Tibial nerve (tissue), 4 donors: ENCODE results near the gene ITGAL. TPM values are rescaled to one million over a fixed set of nuclear protein-coding genes. Genes with fewer than 3 reads are reported as not detected.
"Not testable (repeated sequence)": the region's sequence is repeated elsewhere in the genome, so short reads cannot be mapped to it uniquely, and the experiment has no call there.

Experiments used
- DNase-seq, 2 donors: peaks; one replicate each; pipeline ENCODE4 v3.0.0-alpha.2; 2019; ENCODE audit warnings: low spot score in 2 of 2
- H3K27ac ChIP-seq, 4 donors: fragments of 200-600 bp; sonication (generic) in 3 of 4; one replicate each; pipeline ENCODE4 v1.5.1; 2017 to 2019; ENCODE audit warnings: mild to moderate bottlenecking in 1 of 4
- H3K27me3 ChIP-seq, 2 donors: fragments of 200-600 bp; sonication (generic) in 1 of 2; one replicate each; pipeline versions ENCODE4 v1.5.1 to v1.6.0; 2017 to 2019
- H3K36me3 ChIP-seq, 3 donors: fragments of 200-600 bp; sonication (generic); one replicate each; pipeline ENCODE4 v1.5.1; 2018 to 2019
- H3K4me1 ChIP-seq, 4 donors: fragments of 200-600 bp; sonication (generic) in 3 of 4; one replicate each; pipeline ENCODE4 v1.5.1; 2017 to 2019
- H3K4me3 ChIP-seq, 4 donors: fragments of 200-600 bp; sonication (generic) in 3 of 4; one replicate each; pipeline ENCODE4 v1.5.1; 2017 to 2019; ENCODE audit warnings: mild to moderate bottlenecking in 1 of 4, moderate library complexity in 1 of 4
- H3K9me3 ChIP-seq, 4 donors: fragments of 200-600 bp; sonication (generic) in 3 of 4; one replicate each; pipeline ENCODE4 v1.5.1; 2017 to 2019
- CTCF ChIP-seq, 5 experiments: fragments of 200-600 bp in 3 of 5; fragments of 450-650 bp in 2 of 5; sonication (generic) in 3 of 5; IDR thresholded peaks; one replicate each; pipeline ENCODE4 v1.5.1; 2016 to 2019; ENCODE audit warnings: antibody characterized with exemption in 5 of 5, mild to moderate bottlenecking in 3 of 5, moderate library complexity in 2 of 5
- EP300 ChIP-seq, 2 donors: sonication (generic); formaldehyde crosslinking; IDR thresholded peaks; one replicate each; pipeline ENCODE4 v1.6.1; 2017; ENCODE audit warnings: antibody characterized with exemption in 2 of 2, mild to moderate bottlenecking in 1 of 2
- POLR2A ChIP-seq, 2 donors: fragments of 450-650 bp; IDR thresholded peaks; one replicate each; pipeline ENCODE4 v1.6.1; 2017; ENCODE audit warnings: antibody characterized with exemption in 2 of 2, mild to moderate bottlenecking in 2 of 2, moderate library complexity in 2 of 2
- WGBS, 2 donors: methylation state at CpG; one replicate each; pipeline ENCODE4 v1.1.5; 2018; 5-methylcytosine and 5-hydroxymethylcytosine counted together
- total RNA-seq, 4 donors: library from RNA; depleted of rRNA; stranded (reverse); fragments of >200 nt; gene quantifications; one replicate each; pipeline ENCODE4 v1.1.0, GENCODE V29; 2016

ITGAL gene
- total RNA-seq, 4 donors from 2014 or later = 2.4 to 8.8 (median 2.9) TPM

DNA sequence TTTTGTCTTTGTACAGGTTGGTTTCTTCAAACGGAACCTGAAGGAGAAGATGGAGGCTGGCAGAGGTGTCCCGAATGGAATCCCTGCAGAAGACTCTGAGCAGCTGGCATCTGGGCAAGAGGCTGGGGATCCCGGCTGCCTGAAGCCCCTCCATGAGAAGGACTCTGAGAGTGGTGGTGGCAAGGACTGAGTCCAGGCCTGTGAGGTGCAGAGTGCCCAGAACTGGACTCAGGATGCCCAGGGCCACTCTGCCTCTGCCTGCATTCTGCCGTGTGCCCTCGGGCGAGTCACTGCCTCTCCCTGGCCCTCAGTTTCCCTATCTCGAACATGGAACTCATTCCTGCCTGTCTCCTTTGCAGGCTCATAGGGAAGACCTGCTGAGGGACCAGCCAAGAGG is 48.9 kb downstream of the ITGAL start:
- 92 to 93% methylated on average over 7 of the region's 7 CpGs for WGBS, 2 donors
- peaks cover 0 to 14% (median 0%) of the 10 kb centered on the region in 3 donors for H3K36me3 ChIP-seq
- peaks cover 0 to 20% (median 2%) of the 10 kb centered on the region in 4 donors for H3K4me1 ChIP-seq
- no peaks in the 10 kb centered on the region for H3K9me3 ChIP-seq
- no peak overlapping the region for H3K27ac ChIP-seq
- DNase-seq = no peak
- TF ChIP-seq EP300 (IDR thresholded peaks at IDR 0.05) (no peak), CTCF (IDR thresholded peaks at IDR 0.05) (no peak), POLR2A (IDR thresholded peaks at IDR 0.05) (no peak)
- H3K27me3 ChIP-seq = no peaks in the 10 kb centered on the region
- no peak overlapping the region for H3K4me3 ChIP-seq

DNA sequence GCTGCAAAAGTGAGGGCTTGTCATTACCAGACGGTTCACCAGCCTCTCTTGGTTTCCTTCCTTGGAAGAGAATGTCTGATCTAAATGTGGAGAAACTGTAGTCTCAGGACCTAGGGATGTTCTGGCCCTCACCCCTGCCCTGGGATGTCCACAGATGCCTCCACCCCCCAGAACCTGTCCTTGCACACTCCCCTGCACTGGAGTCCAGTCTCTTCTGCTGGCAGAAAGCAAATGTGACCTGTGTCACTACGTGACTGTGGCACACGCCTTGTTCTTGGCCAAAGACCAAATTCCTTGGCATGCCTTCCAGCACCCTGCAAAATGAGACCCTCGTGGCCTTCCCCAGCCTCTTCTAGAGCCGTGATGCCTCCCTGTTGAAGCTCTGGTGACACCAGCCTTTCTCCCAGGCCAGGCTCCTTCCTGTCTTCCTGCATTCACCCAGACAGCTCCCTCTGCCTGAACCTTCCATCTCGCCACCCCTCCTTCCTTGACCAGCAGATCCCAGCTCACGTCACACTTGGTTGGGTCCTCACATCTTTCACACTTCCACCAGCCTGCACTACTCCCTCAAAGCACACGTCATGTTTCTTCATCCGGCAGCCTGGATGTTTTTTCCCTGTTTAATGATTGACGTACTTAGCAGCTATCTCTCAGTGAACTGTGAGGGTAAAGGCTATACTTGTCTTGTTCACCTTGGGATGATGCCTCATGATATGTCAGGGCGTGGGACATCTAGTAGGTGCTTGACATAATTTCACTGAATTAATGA is 49.5 kb downstream of the ITGAL start:
- H3K4me1 ChIP-seq = peaks cover 0 to 20% (median 2%) of the 10 kb centered on the region in 4 donors
- H3K36me3 ChIP-seq = peaks cover 0 to 14% (median 0%) of the 10 kb centered on the region in 3 donors
- H3K27ac ChIP-seq = no peak overlapping the region
- TF ChIP-seq POLR2A (IDR thresholded peaks at IDR 0.05) (no peak), EP300 (IDR thresholded peaks at IDR 0.05) (no peak), CTCF (IDR thresholded peaks at IDR 0.05) (no peak)
- no peaks in the 10 kb centered on the region for H3K9me3 ChIP-seq
- H3K4me3 ChIP-seq = no peak overlapping the region
- H3K27me3 ChIP-seq = no peaks in the 10 kb centered on the region
- 56 to 58% methylated on average over 11 of the region's 11 CpGs for WGBS, 2 donors
- no peak for DNase-seq

DNA sequence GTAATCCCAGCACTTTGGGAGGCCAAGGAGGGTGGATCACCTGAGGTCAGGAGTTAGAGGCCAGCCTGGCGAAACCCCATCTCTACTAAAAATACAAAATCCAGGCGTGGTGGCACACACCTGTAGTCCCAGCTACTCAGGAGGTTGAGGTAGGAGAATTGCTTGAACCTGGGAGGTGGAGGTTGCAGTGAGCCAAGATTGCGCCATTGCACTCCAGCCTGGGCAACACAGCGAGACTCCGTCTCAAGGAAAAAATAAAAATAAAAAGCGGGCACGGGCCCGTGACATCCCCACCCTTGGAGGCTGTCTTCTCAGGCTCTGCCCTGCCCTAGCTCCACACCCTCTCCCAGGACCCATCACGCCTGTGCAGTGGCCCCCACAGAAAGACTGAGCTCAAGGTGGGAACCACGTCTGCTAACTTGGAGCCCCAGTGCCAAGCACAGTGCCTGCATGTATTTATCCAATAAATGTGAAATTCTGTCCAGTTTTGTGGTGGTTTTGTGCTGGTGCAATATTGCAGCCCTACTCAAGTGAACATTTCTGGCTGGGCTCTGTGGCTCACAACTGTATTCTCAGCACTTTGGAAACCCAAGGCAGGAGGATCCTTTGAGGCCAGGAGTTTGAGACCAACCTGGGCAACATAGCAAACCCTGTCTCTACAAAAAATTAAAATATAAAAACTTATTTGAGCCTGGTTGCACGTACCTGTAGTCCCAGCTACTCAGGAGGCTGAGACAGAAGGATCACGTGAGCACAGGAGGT is 50.3 kb downstream of the ITGAL start:
- Histone ChIP-seq H3K4me1 (peaks cover 0 to 25% (median 7%) of the 10 kb centered on the region in 4 donors), H3K36me3 (peaks cover 0 to 14% (median 0%) of the 10 kb centered on the region in 3 donors)
- H3K4me3 ChIP-seq, H3K27me3 ChIP-seq, DNase-seq, H3K9me3 ChIP-seq, H3K27ac ChIP-seq: not testable (repeated sequence)
- 91 to 92% methylated on average over 12 of the region's 12 CpGs for WGBS, 2 donors

DNA sequence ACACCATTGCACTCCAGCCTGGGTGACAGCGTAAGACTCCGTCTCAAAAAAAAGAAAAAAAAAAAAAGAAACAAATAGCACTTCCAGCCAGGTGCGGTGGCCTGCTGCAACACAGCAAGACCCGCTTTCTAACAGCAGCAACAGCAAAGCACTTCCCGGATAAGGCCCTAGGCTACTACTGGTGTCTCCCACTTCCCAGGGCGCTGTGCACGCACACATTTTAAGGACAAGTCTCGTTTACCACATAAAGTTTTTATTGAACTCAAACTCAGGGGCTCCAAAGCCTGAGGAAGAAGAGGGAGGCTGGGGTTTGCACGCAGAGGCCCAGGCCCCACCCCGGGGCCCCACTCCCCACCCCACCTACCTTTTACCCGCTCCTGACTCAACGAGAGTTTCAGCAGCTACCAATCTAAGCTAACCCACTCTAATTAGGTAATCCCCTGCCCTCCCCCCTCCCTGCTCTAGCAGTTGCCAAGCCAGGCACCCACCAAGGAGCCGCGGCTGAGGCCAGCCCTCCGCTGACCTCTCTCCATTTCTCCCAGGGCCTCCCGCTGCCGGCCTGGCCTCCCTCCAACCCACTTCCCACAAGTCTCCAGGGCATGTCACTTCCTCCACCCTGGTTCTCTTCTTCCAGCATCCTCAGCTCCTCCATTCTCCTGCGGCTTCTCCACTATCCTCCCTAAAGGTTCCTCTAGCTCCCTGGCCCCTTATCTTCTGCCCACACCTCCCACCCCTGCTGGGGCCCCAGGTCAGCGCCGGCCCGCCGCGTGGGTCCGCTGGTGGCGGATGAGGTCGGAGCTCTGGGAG is 51.4 kb downstream of the ITGAL start:
- H3K27ac ChIP-seq = no peak overlapping the region
- H3K4me3 ChIP-seq = no peak overlapping the region
- H3K9me3 ChIP-seq = no peaks in the 10 kb centered on the region
- peaks cover 0 to 34% (median 11%) of the 10 kb centered on the region in 4 donors for H3K4me1 ChIP-seq
- peaks cover 0 to 14% (median 0%) of the 10 kb centered on the region in 3 donors for H3K36me3 ChIP-seq
- no peak for DNase-seq
- H3K27me3 ChIP-seq = no peaks in the 10 kb centered on the region
- TF ChIP-seq EP300 (IDR thresholded peaks at IDR 0.05) (no peak), POLR2A (IDR thresholded peaks at IDR 0.05) (no peak), CTCF (IDR thresholded peaks at IDR 0.05) (no peak)
- 62 to 67% methylated on average over 26 of the region's 26 CpGs for WGBS, 2 donors
